Keratinocyte (primary cell): ENCODE results near the gene ZC3H14. TPM values are rescaled to one million over a fixed set of nuclear protein-coding genes. Genes with fewer than 3 reads are reported as not detected.

Experiments
- DNase-seq: peaks from one replicate; pipeline ENCODE4 v3.0.0-alpha.2; 2011; ENCODE audit warnings: low read depth, missing footprints, low spot score
- FAIRE-seq: peaks from 2 replicates; lab custom pipeline; 2011; peaks lifted over from hg19 to GRCh38; lab: Jason Lieb, UNC
- H2AFZ ChIP-seq: 2 replicates; pipeline ENCODE4 v1.6.0; 2012; ENCODE audit warnings: low read length, control low read depth, inconsistent platforms; ENCODE audit not compliant: control insufficient read depth
- H3K27ac ChIP-seq: 2 replicates; pipeline ENCODE4 v1.5.1; 2011; ENCODE audit warnings: low read length; ENCODE audit not compliant: control insufficient read depth, insufficient read depth
- H3K27me3 ChIP-seq: 3 replicates; pipeline ENCODE4 v1.6.0; 2011; ENCODE audit warnings: low read length; ENCODE audit not compliant: control insufficient read depth, insufficient read depth; ENCODE audit errors: extremely low read depth
- H3K36me3 ChIP-seq, 2 experiments: 2 replicates in 1 of 2; 3 replicates in 1 of 2; pipeline ENCODE4 v1.5.1; 2011; ENCODE audit warnings: low read length in 2 of 2, mild to moderate bottlenecking in 1 of 2; ENCODE audit not compliant: control insufficient read depth in 2 of 2, insufficient read depth in 2 of 2; ENCODE audit errors: extremely low read depth in 1 of 2
- H3K4me1 ChIP-seq: 3 replicates; pipeline ENCODE4 v1.5.1; 2011; ENCODE audit warnings: low read length; ENCODE audit not compliant: control insufficient read depth, insufficient read depth; ENCODE audit errors: extremely low read depth
- H3K4me2 ChIP-seq: 3 replicates; pipeline ENCODE4 v1.6.0; 2011; ENCODE audit warnings: low read depth, low read length; ENCODE audit not compliant: control insufficient read depth, insufficient read depth; ENCODE audit errors: extremely low read depth
- H3K4me3 ChIP-seq, 3 experiments: fragments of 200-600 bp in 1 of 3; sonication (generic) in 1 of 3; 2 replicates in 2 of 3; 3 replicates in 1 of 3; pipeline ENCODE4 v1.5.1; 2011 to 2016; ENCODE audit warnings: low read length in 3 of 3, mild to moderate bottlenecking in 3 of 3, control low read depth in 2 of 3, inconsistent platforms in 1 of 3, low read depth in 1 of 3, mixed read lengths in 1 of 3, mixed run types in 1 of 3, moderate library complexity in 1 of 3; ENCODE audit not compliant: control insufficient read depth in 2 of 3, insufficient read depth in 2 of 3; ENCODE audit errors: extremely low read depth in 1 of 3
- H3K79me2 ChIP-seq: 2 replicates; pipeline ENCODE4 v1.6.0; 2012; ENCODE audit warnings: low read length; ENCODE audit not compliant: control insufficient read depth, insufficient read depth
- H3K9ac ChIP-seq: 3 replicates; pipeline ENCODE4 v1.6.0; 2011; ENCODE audit warnings: low read length; ENCODE audit not compliant: control insufficient read depth, insufficient read depth; ENCODE audit errors: extremely low read depth
- H3K9me1 ChIP-seq: 3 replicates; pipeline ENCODE4 v1.6.0; 2011; ENCODE audit warnings: low read length; ENCODE audit not compliant: control insufficient read depth, insufficient read depth; ENCODE audit errors: extremely low read depth
- H3K9me3 ChIP-seq: 2 replicates; pipeline ENCODE4 v1.5.1; 2012; ENCODE audit warnings: low read depth, low read length; ENCODE audit not compliant: control insufficient read depth
- H4K20me1 ChIP-seq: 3 replicates; pipeline ENCODE4 v1.6.0; 2011; ENCODE audit warnings: low read length; ENCODE audit not compliant: control insufficient read depth, insufficient read depth; ENCODE audit errors: extremely low read depth
- EZH2 ChIP-seq: IDR thresholded peaks from one replicate; pipeline ENCODE4 v1.6.1; 2012; ENCODE audit warnings: inconsistent platforms, mild to moderate bottlenecking, low read length, moderate library complexity
- dilution Hi-C: fragments of 300-500 bp; cut with MboI; formaldehyde crosslinking; loops from one replicate; pipeline ENCODE4 v1.7.0; 2020; ENCODE audit warnings: low sequenced_read_pairs; ENCODE audit not compliant: extremely low pct_ligation_motif_present
- polyA plus RNA-seq, 5 experiments: library from polyadenylated mRNA; depleted of rRNA in 3 of 5; stranded (reverse) in 3 of 5; stranded (forward) in 1 of 5; unstranded in 1 of 5; fragments of >200 nt; gene quantifications; 1 replicate in 1 of 5; 2 replicates in 3 of 5; 3 replicates in 1 of 5; pipeline versions ENCODE4 v1.2.1 to v1.2.3, GENCODE V29; 2011 to 2012; ENCODE audit warnings: missing spikeins in 2 of 5, low read depth in 1 of 5, low replicate concordance in 1 of 5
- TF ChIP-seq, protein P1 (sequence below), 3 experiments: IDR thresholded peaks in 1 of 3; conservative IDR thresholded peaks in 1 of 3; optimal IDR thresholded peaks in 1 of 3; 2 replicates in 2 of 3; 3 replicates in 1 of 3; pipeline versions ENCODE3 to v1.5.1; 2011; ENCODE audit warnings: low read length in 3 of 3, mild to moderate bottlenecking in 3 of 3, moderate library complexity in 2 of 3, control low read depth in 1 of 3, inconsistent platforms in 1 of 3; ENCODE audit not compliant: insufficient read depth in 2 of 3; ENCODE audit errors: extremely low read depth in 1 of 3

The ZC3H14 gene
- polyA plus RNA-seq, 1 donor (not counting 4 experiments of a cell fraction or from before 2014, with no cell fraction given): 129 TPM

DNA sequence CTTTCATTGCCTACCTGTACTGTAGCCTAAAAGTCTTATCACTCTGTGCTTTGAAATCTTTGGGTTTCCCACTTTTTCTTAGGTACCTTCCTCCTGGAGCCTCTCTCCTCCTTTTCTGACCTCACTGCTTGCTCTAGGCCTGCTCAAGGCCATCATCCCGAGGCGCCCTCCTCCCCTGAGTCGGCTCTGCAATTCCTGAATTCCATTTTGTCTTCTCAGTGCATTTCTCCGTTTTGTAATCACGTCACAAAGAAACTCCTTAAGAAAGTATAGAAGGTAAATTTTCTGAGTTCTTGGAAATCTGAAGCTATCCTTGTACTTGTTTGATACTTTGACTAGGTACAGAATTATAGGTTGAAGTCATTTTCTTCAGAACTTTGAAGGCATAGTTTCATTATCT, 25.2 kb downstream of the ZC3H14 start:
- no peaks in the 10 kb centered on the region for H3K9me3 ChIP-seq
- DNase-seq (no peak), FAIRE-seq (no peak)
- no peak overlapping the region for H3K4me3 ChIP-seq
- dilution Hi-C loops: no loop called here
- no peak overlapping the region for H2AFZ ChIP-seq
- H3K27ac ChIP-seq: no peak overlapping the region
- no peaks in the 10 kb centered on the region for H3K4me1 ChIP-seq
- H3K27me3 ChIP-seq: no peaks in the 10 kb centered on the region
- H3K79me2 ChIP-seq: no peaks in the 10 kb centered on the region
- peaks cover 7 to 14% of the 10 kb centered on the region in 2 experiments for H3K36me3 ChIP-seq
- no peak for TF ChIP-seq EZH2
- TF ChIP-seq, protein P1, sequence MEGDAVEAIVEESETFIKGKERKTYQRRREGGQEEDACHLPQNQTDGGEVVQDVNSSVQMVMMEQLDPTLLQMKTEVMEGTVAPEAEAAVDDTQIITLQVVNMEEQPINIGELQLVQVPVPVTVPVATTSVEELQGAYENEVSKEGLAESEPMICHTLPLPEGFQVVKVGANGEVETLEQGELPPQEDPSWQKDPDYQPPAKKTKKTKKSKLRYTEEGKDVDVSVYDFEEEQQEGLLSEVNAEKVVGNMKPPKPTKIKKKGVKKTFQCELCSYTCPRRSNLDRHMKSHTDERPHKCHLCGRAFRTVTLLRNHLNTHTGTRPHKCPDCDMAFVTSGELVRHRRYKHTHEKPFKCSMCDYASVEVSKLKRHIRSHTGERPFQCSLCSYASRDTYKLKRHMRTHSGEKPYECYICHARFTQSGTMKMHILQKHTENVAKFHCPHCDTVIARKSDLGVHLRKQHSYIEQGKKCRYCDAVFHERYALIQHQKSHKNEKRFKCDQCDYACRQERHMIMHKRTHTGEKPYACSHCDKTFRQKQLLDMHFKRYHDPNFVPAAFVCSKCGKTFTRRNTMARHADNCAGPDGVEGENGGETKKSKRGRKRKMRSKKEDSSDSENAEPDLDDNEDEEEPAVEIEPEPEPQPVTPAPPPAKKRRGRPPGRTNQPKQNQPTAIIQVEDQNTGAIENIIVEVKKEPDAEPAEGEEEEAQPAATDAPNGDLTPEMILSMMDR (optimal IDR thresholded peaks at IDR 0.05 in 1 of 3, IDR thresholded peaks at IDR 0.05 in 1 of 3, conservative IDR thresholded peaks at IDR 0.05 in 1 of 3; ENCODE audit: extremely low read depth in 1 of 3, insufficient read depth in 2 of 3, low read length in 3 of 3): no peak
- no peaks in the 10 kb centered on the region for H4K20me1 ChIP-seq
- H3K9me1 ChIP-seq: no peaks in the 10 kb centered on the region
- no peak overlapping the region for H3K9ac ChIP-seq
- no peak overlapping the region for H3K4me2 ChIP-seq

DNA sequence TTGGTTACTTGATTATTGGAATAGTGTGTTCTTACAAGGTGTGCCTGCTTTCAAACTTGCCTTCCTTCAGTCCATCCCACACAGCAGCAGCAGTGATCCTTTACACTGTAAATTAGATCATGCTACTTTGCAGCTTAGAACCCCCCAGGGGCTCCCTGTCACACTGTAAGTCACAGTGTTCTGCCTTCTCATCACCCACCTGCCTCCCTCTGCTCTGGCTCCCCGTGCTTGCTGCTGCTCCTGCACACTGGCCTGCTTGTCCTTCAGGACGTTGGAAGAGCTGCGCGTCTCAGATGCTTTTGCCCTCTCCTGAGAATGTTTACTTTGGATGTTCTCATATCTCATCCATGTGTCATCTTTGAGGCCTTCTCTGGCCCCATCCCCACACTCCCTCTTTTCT, 27.3 kb downstream of the ZC3H14 start:
- Histone ChIP-seq H3K27me3 (no peaks in the 10 kb centered on the region), H3K79me2 (no peaks in the 10 kb centered on the region), H3K36me3 (peaks cover 6 to 7% of the 10 kb centered on the region in 2 experiments), H2AFZ (no peak overlapping the region), H3K4me1 (no peaks in the 10 kb centered on the region), H3K9ac (no peak overlapping the region), H3K27ac (no peak overlapping the region), H3K4me3 (no peak overlapping the region), H3K9me1 (no peaks in the 10 kb centered on the region), H4K20me1 (no peaks in the 10 kb centered on the region), H3K9me3 (no peaks in the 10 kb centered on the region), H3K4me2 (no peak overlapping the region)
- DNase-seq: no peak
- TF ChIP-seq EZH2: no peak
- FAIRE-seq: no peak
- dilution Hi-C loops: no loop called here

DNA sequence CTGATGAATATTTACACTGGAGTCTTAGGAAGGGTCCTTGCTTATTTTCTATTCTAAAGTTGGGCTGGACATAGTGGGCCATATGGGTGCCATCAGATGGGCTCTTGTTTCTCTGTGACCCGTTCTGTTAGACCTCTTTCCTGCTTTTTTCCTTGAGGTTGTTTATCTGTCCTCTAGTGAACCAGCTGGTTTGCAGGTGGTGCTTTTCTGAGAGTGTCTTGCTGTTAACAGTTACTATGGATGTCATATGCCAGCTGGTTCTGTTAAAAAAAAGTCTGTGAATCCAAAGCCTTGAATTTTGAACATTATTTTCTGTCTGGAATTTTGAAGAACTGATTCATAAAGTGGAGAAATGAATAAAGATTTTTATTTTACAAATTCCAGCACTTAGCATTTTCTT, 29.2 kb downstream of the ZC3H14 start:
- H3K27me3 ChIP-seq: no peaks in the 10 kb centered on the region
- DNase-seq: no peak
- H3K4me1 ChIP-seq: no peaks in the 10 kb centered on the region
- no peak overlapping the region for H3K4me3 ChIP-seq
- dilution Hi-C loops: no loop called here
- no peak overlapping the region for H2AFZ ChIP-seq
- peaks cover 8 to 9% of the 10 kb centered on the region in 2 experiments for H3K36me3 ChIP-seq
- H3K9me3 ChIP-seq: no peaks in the 10 kb centered on the region
- no peaks in the 10 kb centered on the region for H4K20me1 ChIP-seq
- no peak for TF ChIP-seq EZH2
- TF ChIP-seq, protein P1 (optimal IDR thresholded peaks at IDR 0.05 in 1 of 3, IDR thresholded peaks at IDR 0.05 in 1 of 3, conservative IDR thresholded peaks at IDR 0.05 in 1 of 3; ENCODE audit: extremely low read depth in 1 of 3, insufficient read depth in 2 of 3, low read length in 3 of 3): no peak
- no peak overlapping the region for H3K9ac ChIP-seq
- no peak for FAIRE-seq
- H3K4me2 ChIP-seq: no peak overlapping the region
- H3K27ac ChIP-seq: no peak overlapping the region
- H3K79me2 ChIP-seq: no peaks in the 10 kb centered on the region
- H3K9me1 ChIP-seq: no peaks in the 10 kb centered on the region
